HUES48 (cell line): ENCODE data around the gene COBLL1.

Experiments used
- H3K27ac ChIP-seq: one replicate; pipeline ENCODE4 v1.7.0; 2013; ENCODE audit warnings: low read depth, low read length, inconsistent platforms
- H3K27me3 ChIP-seq: 2 replicates; pipeline ENCODE4 v1.6.1; 2013; ENCODE audit warnings: mild to moderate bottlenecking, low read length; ENCODE audit not compliant: control insufficient read depth, insufficient read depth
- H3K36me3 ChIP-seq: 2 replicates; pipeline ENCODE4 v1.6.1; 2013; ENCODE audit warnings: low read length; ENCODE audit not compliant: control insufficient read depth, insufficient read depth
- H3K4me1 ChIP-seq: 2 replicates; pipeline ENCODE4 v1.6.1; 2013; ENCODE audit warnings: mild to moderate bottlenecking, low read length; ENCODE audit not compliant: control insufficient read depth, insufficient read depth
- H3K4me3 ChIP-seq: 2 replicates; pipeline ENCODE4 v1.5.1; 2013; ENCODE audit warnings: mild to moderate bottlenecking, low read depth, low read length
- H3K9ac ChIP-seq: 2 replicates; pipeline ENCODE4 v1.6.1; 2013; ENCODE audit warnings: mild to moderate bottlenecking, low read depth, low read length, moderate library complexity
- H3K9me3 ChIP-seq: 2 replicates; pipeline ENCODE4 v1.6.1; 2013; ENCODE audit warnings: low read length; ENCODE audit not compliant: control insufficient read depth, insufficient read depth

COBLL1 gene

GRCh38 chr2:164706522-164706921 lies 135.1 kb downstream of the COBLL1 start:
- Histone ChIP-seq H3K27ac (no peak overlapping the region), H3K9ac (no peak overlapping the region), H3K9me3 (no peaks in the 10 kb centered on the region), H3K4me1 (no peaks in the 10 kb centered on the region), H3K27me3 (no peaks in the 10 kb centered on the region), H3K36me3 (no peaks in the 10 kb centered on the region), H3K4me3 (no peak overlapping the region)

DNA sequence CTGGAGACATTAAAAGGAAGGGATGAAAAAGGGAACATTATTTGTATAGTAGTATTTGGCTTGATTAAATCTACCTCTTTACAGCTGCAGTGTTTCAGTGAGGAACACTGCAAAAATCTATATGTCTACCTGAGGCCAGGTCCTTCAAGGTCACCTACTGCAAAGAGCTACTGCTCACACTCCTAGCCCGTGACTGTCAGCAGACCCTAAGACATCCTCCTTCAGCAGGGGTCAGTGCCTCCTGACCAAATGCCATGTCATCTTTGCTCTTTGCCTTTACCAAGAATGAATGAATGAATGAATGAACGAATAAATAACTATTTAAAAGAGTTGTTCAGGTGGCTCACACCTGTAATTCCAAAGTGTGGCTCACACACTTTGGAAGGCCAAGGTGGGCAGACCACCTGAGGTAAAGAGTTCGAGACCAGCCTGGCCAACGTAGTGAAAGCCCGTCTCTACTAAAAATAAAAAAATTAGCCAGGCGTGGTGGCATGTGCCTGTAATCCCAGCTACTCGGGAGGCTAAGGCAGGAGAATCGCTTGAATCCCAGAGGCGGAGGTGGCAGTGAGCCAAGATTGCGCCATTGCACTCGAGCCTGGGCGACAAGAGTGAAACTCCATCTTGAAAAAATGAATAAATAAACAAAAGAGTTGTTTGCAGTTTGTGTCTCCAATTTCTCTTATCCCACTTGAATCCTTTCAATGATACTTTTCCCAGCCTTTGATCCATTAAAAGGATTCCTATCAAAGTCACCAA lies 136.0 kb downstream of the COBLL1 start:
- Histone ChIP-seq H3K4me1 (no peaks in the 10 kb centered on the region), H3K27ac (no peak overlapping the region), H3K36me3 (no peaks in the 10 kb centered on the region), H3K27me3 (no peaks in the 10 kb centered on the region), H3K9ac (no peak overlapping the region), H3K9me3 (no peaks in the 10 kb centered on the region), H3K4me3 (no peak overlapping the region)

GRCh38 chr2:164703915-164704706 lies 137.5 kb downstream of the COBLL1 start:
- Histone ChIP-seq H3K36me3 (no peaks in the 10 kb centered on the region), H3K9me3 (no peaks in the 10 kb centered on the region), H3K4me1 (no peaks in the 10 kb centered on the region), H3K4me3 (no peak overlapping the region), H3K9ac (no peak overlapping the region), H3K27me3 (no peaks in the 10 kb centered on the region), H3K27ac (no peak overlapping the region)

- H3K4me1 ChIP-seq = no peaks in the 10 kb centered on the region
- H3K4me3 ChIP-seq = no peak overlapping the region
- no peak overlapping the region for H3K9ac ChIP-seq
- H3K27me3 ChIP-seq = no peaks in the 10 kb centered on the region
- H3K36me3 ChIP-seq = no peaks in the 10 kb centered on the region
- H3K9me3 ChIP-seq = no peaks in the 10 kb centered on the region
- H3K27ac ChIP-seq = no peak overlapping the region
These were observed 140.1 kb downstream of the COBLL1 start for GRCh38 chr2:164701565-164701964.

DNA sequence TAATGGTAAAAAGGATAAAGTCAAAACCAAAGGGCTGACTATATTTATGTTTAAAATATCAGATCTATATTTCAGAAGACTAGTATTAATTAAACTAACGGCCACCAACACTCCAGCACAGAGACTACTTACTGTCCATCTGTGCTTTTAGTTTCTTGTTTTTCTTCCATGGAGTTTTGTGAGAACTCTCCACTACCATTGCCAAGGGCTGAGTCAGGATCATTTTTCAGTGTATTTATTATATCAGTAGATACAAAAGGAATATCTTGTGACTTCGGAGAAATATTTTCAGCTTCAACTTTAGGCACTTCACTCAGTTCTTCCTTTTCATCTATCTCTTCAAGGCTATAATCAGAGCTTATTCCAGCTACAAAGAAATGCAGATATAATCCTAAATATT lies 141.2 kb downstream of the COBLL1 start:
- H3K9ac ChIP-seq = no peak overlapping the region
- no peak overlapping the region for H3K27ac ChIP-seq
- H3K27me3 ChIP-seq = no peaks in the 10 kb centered on the region
- H3K9me3 ChIP-seq = no peaks in the 10 kb centered on the region
- H3K4me1 ChIP-seq = no peaks in the 10 kb centered on the region
- H3K36me3 ChIP-seq = no peaks in the 10 kb centered on the region
- no peak overlapping the region for H3K4me3 ChIP-seq

DNA sequence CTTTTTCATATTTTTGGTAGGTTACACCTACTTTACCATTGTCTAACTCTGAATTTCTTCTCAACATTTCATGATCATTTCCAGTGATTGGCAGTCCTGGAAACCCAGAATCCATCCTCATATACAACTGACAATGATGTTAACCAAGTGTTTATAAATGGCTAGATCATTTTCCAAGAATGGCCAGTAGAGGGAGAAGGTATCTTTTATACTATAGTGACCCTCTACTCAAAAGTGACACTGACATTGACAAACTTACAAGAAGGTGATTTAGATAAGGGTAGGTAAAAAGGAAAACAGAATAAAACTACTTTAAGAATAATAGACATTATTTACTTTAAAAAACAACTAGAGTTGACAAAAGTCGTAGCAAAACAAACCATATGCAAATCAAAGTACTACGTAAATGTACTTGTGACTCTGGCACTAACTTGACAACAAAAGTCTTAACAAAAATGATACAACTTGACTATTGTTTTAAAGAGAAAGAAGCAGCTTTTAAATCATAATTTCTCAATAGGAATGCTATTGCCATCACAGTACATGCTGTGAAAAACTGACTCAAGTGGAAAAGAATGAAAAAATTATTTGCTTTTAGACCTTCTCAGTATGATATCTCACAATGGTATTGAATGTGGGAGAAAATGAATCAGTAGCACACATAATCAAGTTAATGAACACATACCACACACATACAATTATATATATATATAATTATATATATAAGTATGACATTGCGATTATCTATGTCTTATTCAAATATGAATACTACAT lies 143.7 kb downstream of the COBLL1 start:
- Histone ChIP-seq H3K36me3 (no peaks in the 10 kb centered on the region), H3K4me1 (no peaks in the 10 kb centered on the region), H3K9ac (no peak overlapping the region), H3K27ac (no peak overlapping the region), H3K4me3 (no peak overlapping the region), H3K9me3 (no peaks in the 10 kb centered on the region), H3K27me3 (no peaks in the 10 kb centered on the region)

GRCh38 chr2:164696634-164697033 lies 145.0 kb downstream of the COBLL1 start:
- H3K4me3 ChIP-seq = no peak overlapping the region
- H3K36me3 ChIP-seq = no peaks in the 10 kb centered on the region
- H3K9ac ChIP-seq = no peak overlapping the region
- no peaks in the 10 kb centered on the region for H3K4me1 ChIP-seq
- no peak overlapping the region for H3K27ac ChIP-seq
- H3K9me3 ChIP-seq = no peaks in the 10 kb centered on the region
- H3K27me3 ChIP-seq = no peaks in the 10 kb centered on the region

DNA sequence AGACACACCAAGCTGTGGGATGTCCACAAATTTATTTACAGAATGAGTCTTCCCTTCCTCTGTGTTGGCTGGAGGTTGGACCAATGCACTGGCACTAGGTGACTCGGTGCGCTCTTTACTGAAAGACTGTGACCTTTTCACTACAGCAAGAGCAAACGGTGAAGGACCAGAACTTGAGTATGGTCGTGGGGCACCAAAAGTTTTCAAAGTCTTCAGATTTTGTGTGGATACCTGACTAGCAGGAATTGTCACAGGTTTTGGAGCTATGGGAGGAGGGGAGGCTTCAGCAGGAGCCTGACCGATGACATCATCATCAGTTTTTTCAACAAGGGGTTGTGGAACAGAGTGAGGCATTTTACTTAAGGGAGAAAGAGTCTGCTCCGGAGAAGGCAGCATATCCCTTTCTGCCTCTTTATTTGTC lies 147.3 kb downstream of the COBLL1 start:
- Histone ChIP-seq H3K4me1 (no peaks in the 10 kb centered on the region), H3K9ac (no peak overlapping the region), H3K4me3 (no peak overlapping the region), H3K9me3 (no peaks in the 10 kb centered on the region), H3K36me3 (no peaks in the 10 kb centered on the region), H3K27ac (no peak overlapping the region), H3K27me3 (no peaks in the 10 kb centered on the region)

DNA sequence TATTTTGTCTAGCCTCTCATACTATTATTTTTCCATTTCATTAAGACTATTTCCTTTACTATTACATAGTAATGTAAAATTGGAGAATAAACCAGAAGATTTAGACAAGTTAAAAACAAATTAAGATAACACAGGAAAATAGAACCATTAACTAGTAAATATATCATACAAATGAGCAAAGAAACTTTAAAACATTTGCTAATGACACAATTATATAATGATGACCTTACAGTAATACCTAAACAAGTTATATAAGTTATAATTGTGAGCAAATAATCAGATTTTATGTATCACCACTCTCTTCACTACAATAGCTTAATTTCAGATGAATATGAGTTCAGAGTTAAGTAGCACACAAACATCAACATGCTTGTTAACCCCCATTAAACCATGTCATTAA lies 147.8 kb downstream of the COBLL1 start:
- H3K4me1 ChIP-seq = peaks cover 2% of the 10 kb centered on the region; the same call in 1 of the 2 replicates
- no peak overlapping the region for H3K4me3 ChIP-seq
- no peak overlapping the region for H3K27ac ChIP-seq
- H3K36me3 ChIP-seq = no peaks in the 10 kb centered on the region
- H3K9ac ChIP-seq = no peak overlapping the region
- no peaks in the 10 kb centered on the region for H3K9me3 ChIP-seq
- no peaks in the 10 kb centered on the region for H3K27me3 ChIP-seq

GRCh38 chr2:164693390-164693789 lies 148.2 kb downstream of the COBLL1 start:
- Histone ChIP-seq H3K36me3 (no peaks in the 10 kb centered on the region), H3K4me1 (peaks cover 2% of the 10 kb centered on the region; the same call in 1 of the 2 replicates), H3K9me3 (no peaks in the 10 kb centered on the region), H3K4me3 (no peak overlapping the region), H3K27ac (no peak overlapping the region), H3K9ac (no peak overlapping the region), H3K27me3 (no peaks in the 10 kb centered on the region)

GRCh38 chr2:164692958-164693357 lies 148.7 kb downstream of the COBLL1 start:
- H3K9me3 ChIP-seq = no peaks in the 10 kb centered on the region
- no peak overlapping the region for H3K9ac ChIP-seq
- no peaks in the 10 kb centered on the region for H3K27me3 ChIP-seq
- H3K27ac ChIP-seq = no peak overlapping the region
- no peak overlapping the region for H3K4me3 ChIP-seq
- no peaks in the 10 kb centered on the region for H3K36me3 ChIP-seq
- H3K4me1 ChIP-seq = peaks cover 2% of the 10 kb centered on the region; the same call in 1 of the 2 replicates
